Hepatocyte (in vitro differentiated cells): ENCODE results near the gene DYRK1A. TPM values are rescaled to one million over a fixed set of nuclear protein-coding genes. Genes with fewer than 3 reads are reported as not detected.

ENCODE experiments used
- DNase-seq: peaks from one replicate; pipeline ENCODE4 v3.0.0-alpha.2; 2016; ENCODE audit warnings: low spot score
- H2AFZ ChIP-seq: fragments of 200-600 bp; sonication (generic); 2 replicates; pipeline ENCODE4 v1.6.0; 2016; ENCODE audit warnings: antibody characterized with exemption, mild to moderate bottlenecking
- H3K27ac ChIP-seq: fragments of 200-600 bp; sonication (generic); 2 replicates; pipeline ENCODE4 v1.5.1; 2016; ENCODE audit warnings: mild to moderate bottlenecking
- H3K27me3 ChIP-seq: fragments of 200-600 bp; sonication (generic); 2 replicates; pipeline ENCODE4 v1.6.1; 2016
- H3K36me3 ChIP-seq: fragments of 200-600 bp; sonication (generic); replicated peaks from 2 replicates; pipeline ENCODE4 v1.5.1; 2016; ENCODE audit warnings: low read depth; ENCODE audit not compliant: insufficient read depth
- H3K4me1 ChIP-seq: fragments of 200-600 bp; sonication (generic); 2 replicates; pipeline ENCODE4 v1.5.1; 2016; ENCODE audit warnings: mild to moderate bottlenecking, moderate library complexity; ENCODE audit not compliant: insufficient read depth
- H3K4me2 ChIP-seq: fragments of 200-600 bp; sonication (generic); 2 replicates; pipeline ENCODE4 v1.6.0; 2016
- H3K4me3 ChIP-seq: fragments of 200-600 bp; sonication (generic); 2 replicates; pipeline ENCODE4 v1.5.1; 2016; ENCODE audit warnings: mild to moderate bottlenecking
- H3K79me2 ChIP-seq: fragments of 200-600 bp; sonication (generic); 2 replicates; pipeline ENCODE4 v1.6.0; 2017; ENCODE audit warnings: mild to moderate bottlenecking
- H3K9me2 ChIP-seq: fragments of 200-600 bp; sonication (generic); replicated peaks from 2 replicates; pipeline ENCODE4 v1.6.0; 2017; ENCODE audit warnings: mild to moderate bottlenecking; ENCODE audit not compliant: insufficient read depth
- H3K9me3 ChIP-seq: fragments of 200-600 bp; sonication (generic); 2 replicates; pipeline ENCODE4 v1.5.1; 2016; ENCODE audit warnings: low read depth, mild to moderate bottlenecking
- H4K20me1 ChIP-seq: fragments of 200-600 bp; sonication (generic); 2 replicates; pipeline ENCODE4 v1.6.0; 2016; ENCODE audit warnings: mild to moderate bottlenecking; ENCODE audit not compliant: insufficient read depth, poor library complexity, severe bottlenecking
- EZH2 ChIP-seq: fragments of 200-600 bp; sonication (generic); IDR thresholded peaks from 2 replicates; pipeline ENCODE4 v1.6.1; 2016; ENCODE audit warnings: antibody characterized with exemption, mild to moderate bottlenecking, borderline replicate concordance
- EZH2phosphoT487 ChIP-seq: fragments of 200-600 bp; sonication (generic); IDR thresholded peaks from one replicate; pipeline ENCODE4 v1.6.1; 2018; ENCODE audit warnings: antibody characterized with exemption, mild to moderate bottlenecking, low read depth, moderate library complexity; ENCODE audit not compliant: unreplicated experiment, severe bottlenecking
- WGBS: methylation state at CpG from one replicate; pipeline ENCODE4 v1.1.6; 2016; ENCODE audit warnings: low lambda C conversion rate; ENCODE audit errors: missing lambda C conversion rate; 5-methylcytosine and 5-hydroxymethylcytosine counted together
- polyA plus RNA-seq: library from polyadenylated mRNA; unstranded; fragments of >200 nt; fragmentation: Nextera tagmentation; extraction: Ambion mirVana; gene quantifications from 2 replicates; pipeline ENCODE4 v1.2.1, GENCODE V29; 2016
- total RNA-seq: library from RNA; depleted of rRNA; stranded (reverse); fragments of >200 nt; gene quantifications from 2 replicates; pipeline ENCODE4 v1.2.3, GENCODE V29; 2014
- TF ChIP-seq, protein P1 (sequence below): fragments of 200-600 bp; sonication (generic); IDR thresholded peaks from 2 replicates; pipeline ENCODE4 v1.5.1; 2016; ENCODE audit warnings: antibody characterized with exemption, mild to moderate bottlenecking; ENCODE audit not compliant: poor library complexity

Gene DYRK1A
- total and polyA plus RNA-seq, 2 experiments from 2014 or later, result 4.9 to 85.2 TPM

DNA sequence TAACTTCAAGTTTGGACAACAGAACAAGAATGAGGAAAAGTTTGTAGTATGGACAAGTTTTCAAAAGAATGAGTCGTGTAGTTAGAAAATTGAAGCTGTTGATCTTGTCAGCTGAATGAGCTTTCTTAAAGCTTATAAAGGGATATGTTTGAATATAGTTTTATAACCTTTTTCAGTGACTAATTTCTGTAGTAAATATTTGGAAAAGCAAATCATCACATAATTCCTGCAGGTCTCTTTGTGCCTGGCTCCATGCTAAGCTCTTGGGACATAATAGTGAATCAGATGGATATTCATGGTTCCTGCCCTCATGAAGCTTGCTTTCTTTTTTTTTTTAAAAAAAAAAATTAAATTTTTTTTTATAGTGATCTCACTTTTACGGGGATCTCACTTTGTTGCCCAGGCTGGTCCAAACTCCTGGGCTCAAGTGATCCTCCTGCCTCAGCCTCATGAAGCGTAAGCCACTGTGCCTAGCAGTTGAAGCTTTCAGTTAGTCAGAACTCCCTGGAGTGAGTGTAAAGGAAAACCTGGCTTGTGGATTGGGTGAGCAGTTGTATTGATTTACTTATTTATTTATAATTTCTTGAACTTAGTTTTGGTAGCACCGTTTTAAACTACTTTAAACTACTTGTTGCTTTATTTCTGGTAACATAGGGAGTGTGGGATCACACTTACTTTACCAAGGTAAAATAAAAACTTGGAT is 15.5 kb downstream of the DYRK1A start:
- Histone ChIP-seq H3K4me1 (peaks cover 18% of the 10 kb centered on the region), H3K9me2 (no peaks in the 10 kb centered on the region), H3K4me2 (no peak overlapping the region), H3K9me3 (no peaks in the 10 kb centered on the region), H3K27me3 (no peaks in the 10 kb centered on the region), H3K36me3 (no peaks in the 10 kb centered on the region), H3K79me2 (peaks cover 100% of the 10 kb centered on the region), H3K27ac (no peak overlapping the region), H3K4me3 (no peak overlapping the region), H2AFZ (no peak overlapping the region), H4K20me1 (peaks cover 100% of the 10 kb centered on the region)
- TF ChIP-seq, protein P1, sequence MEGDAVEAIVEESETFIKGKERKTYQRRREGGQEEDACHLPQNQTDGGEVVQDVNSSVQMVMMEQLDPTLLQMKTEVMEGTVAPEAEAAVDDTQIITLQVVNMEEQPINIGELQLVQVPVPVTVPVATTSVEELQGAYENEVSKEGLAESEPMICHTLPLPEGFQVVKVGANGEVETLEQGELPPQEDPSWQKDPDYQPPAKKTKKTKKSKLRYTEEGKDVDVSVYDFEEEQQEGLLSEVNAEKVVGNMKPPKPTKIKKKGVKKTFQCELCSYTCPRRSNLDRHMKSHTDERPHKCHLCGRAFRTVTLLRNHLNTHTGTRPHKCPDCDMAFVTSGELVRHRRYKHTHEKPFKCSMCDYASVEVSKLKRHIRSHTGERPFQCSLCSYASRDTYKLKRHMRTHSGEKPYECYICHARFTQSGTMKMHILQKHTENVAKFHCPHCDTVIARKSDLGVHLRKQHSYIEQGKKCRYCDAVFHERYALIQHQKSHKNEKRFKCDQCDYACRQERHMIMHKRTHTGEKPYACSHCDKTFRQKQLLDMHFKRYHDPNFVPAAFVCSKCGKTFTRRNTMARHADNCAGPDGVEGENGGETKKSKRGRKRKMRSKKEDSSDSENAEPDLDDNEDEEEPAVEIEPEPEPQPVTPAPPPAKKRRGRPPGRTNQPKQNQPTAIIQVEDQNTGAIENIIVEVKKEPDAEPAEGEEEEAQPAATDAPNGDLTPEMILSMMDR, result no peak
- no peak for TF ChIP-seq EZH2phosphoT487
- WGBS, result 93% methylated on average over 3 of the region's 4 CpGs
- DNase-seq, result no peak

DNA sequence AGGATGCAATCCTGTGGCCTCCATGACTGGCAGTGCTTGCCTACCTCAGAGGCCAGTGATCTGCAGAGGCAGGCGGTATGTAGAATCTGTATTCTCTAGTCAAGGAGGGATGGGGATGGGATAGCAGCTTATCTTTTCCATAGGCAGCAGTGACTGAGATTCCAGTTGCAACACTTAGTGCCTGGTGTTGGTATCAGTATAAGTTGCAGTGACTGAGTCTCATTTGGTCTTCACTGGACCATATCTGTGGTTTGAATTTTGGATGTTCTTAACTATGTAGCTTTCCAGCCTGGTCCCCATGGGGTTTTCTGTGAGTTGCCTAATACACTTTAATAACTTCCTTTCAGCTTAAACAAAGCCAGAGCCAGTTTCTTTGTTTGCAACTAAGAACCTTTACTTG is 16.5 kb downstream of the DYRK1A start:
- Histone ChIP-seq H3K9me3 (no peaks in the 10 kb centered on the region), H3K4me3 (no peak overlapping the region), H4K20me1 (peaks cover 100% of the 10 kb centered on the region), H3K27me3 (no peaks in the 10 kb centered on the region), H3K27ac (no peak overlapping the region), H3K9me2 (no peaks in the 10 kb centered on the region), H3K79me2 (peaks cover 100% of the 10 kb centered on the region), H2AFZ (no peak overlapping the region), H3K4me1 (peaks cover 18% of the 10 kb centered on the region), H3K36me3 (no peaks in the 10 kb centered on the region), H3K4me2 (no peak overlapping the region)
- 64% methylated on average over 1 of the region's 1 CpG for WGBS
- DNase-seq, result no peak
- TF ChIP-seq, protein P1, result no peak
- TF ChIP-seq EZH2phosphoT487 (no peak), EZH2 (no peak)

- no peak overlapping the region for H3K4me2 ChIP-seq
- no peaks in the 10 kb centered on the region for H3K27me3 ChIP-seq
- H3K36me3 ChIP-seq, result no peaks in the 10 kb centered on the region
- peaks cover 18% of the 10 kb centered on the region for H3K4me1 ChIP-seq
- no peaks in the 10 kb centered on the region for H3K9me3 ChIP-seq
- no peak for DNase-seq
- H3K4me3 ChIP-seq, result no peak overlapping the region
- H4K20me1 ChIP-seq, result peaks cover 100% of the 10 kb centered on the region
- no peak overlapping the region for H3K27ac ChIP-seq
- 39% methylated on average over 1 of the region's 1 CpG for whole genome bisulfite sequencing
- TF ChIP-seq EZH2 (no peak), EZH2phosphoT487 (no peak)
- TF ChIP-seq, protein P1, result no peak
- H3K79me2 ChIP-seq, result peaks cover 100% of the 10 kb centered on the region
- H2AFZ ChIP-seq, result no peak overlapping the region
- no peaks in the 10 kb centered on the region for H3K9me2 ChIP-seq
Observed at GRCh38 chr21:37383784-37384311, 17.3 kb downstream of the DYRK1A start.
